ENCODE data around the gene BABAM2. TPM values are rescaled to one million over a fixed set of nuclear protein-coding genes. Genes with fewer than 3 reads are reported as not detected.

BABAM2 gene
- total and polyA plus RNA-seq, 2 of the 4 experiments (the other 2 are of a cell fraction) = 20.9 to 23.1 TPM

- no peaks in the 10 kb centered on the region for H3K79me1 ChIP-seq (ENCODE audit: low read depth in 1 of 2, low read length in 2 of 2)
- no peak overlapping the region for H4K5ac ChIP-seq (ENCODE audit: low read depth, low read length)
- POLR2A ChIA-PET (ENCODE audit: unreplicated experiment) = no interaction called here
- H2BK20ac ChIP-seq (ENCODE audit: low read depth, low read length) = no peak overlapping the region
- no peak for TF ChIP-seq CEBPB (IDR thresholded peaks at IDR 0.05; ENCODE audit: low read depth, low read length)
- TF ChIP-seq RFX5 (IDR thresholded peaks at IDR 0.05; ENCODE audit: low read depth, low read length) = no peak
- TF ChIP-seq FOS (IDR thresholded peaks at IDR 0.05; ENCODE audit: low read depth, low read length) = no peak
- no peak for TF ChIP-seq MAZ (IDR thresholded peaks at IDR 0.05; ENCODE audit: borderline replicate concordance, low read depth, low read length)
- no peak overlapping the region for H3K4me3 ChIP-seq (ENCODE audit: insufficient read depth, low read depth, low read length)
- no peak overlapping the region for H2AK5ac ChIP-seq (ENCODE audit: low read depth, low read length)
- no peak overlapping the region for H2AK9ac ChIP-seq (replicated peaks; ENCODE audit: low read depth, low read length, poor library complexity)
- H3K36me3 ChIP-seq (ENCODE audit: control insufficient read depth, insufficient read depth, low read length) = no peaks in the 10 kb centered on the region
- H3K4me1 ChIP-seq (ENCODE audit: control insufficient read depth, insufficient read depth, low read length) = no peaks in the 10 kb centered on the region
- no peak overlapping the region for H3K56ac ChIP-seq (ENCODE audit: extremely low read depth, insufficient read depth, low read length)
- in situ Hi-C loops (cut with MboI; ENCODE audit: low sequenced_read_pairs) (no loop called here), intact Hi-C loops (cut with micrococcal nuclease) (no loop called here), dilution Hi-C loops (cut with HindIII; ENCODE audit: low sequenced_read_pairs, unreplicated experiment) (no loop called here)
- no peak overlapping the region for H3K4ac ChIP-seq (ENCODE audit: low read depth, low read length)
- H3K27ac ChIP-seq (ENCODE audit: insufficient read depth, low read length) = no peak overlapping the region
- no peak overlapping the region for H2BK120ac ChIP-seq (ENCODE audit: low read depth, low read length)
- H3K9ac ChIP-seq (ENCODE audit: low read depth, low read length) = no peak overlapping the region
- H2BK5ac ChIP-seq (ENCODE audit: low read depth, low read length, poor library complexity, severe bottlenecking) = no peak overlapping the region
- H4K91ac ChIP-seq (ENCODE audit: insufficient read depth, low read depth, low read length) = no peak overlapping the region
- ATAC-seq (ENCODE audit: low read depth) (no peak), DNase-seq (no peak)
- H3K23ac ChIP-seq (ENCODE audit: low read depth, low read length) = no peak overlapping the region
- no peaks in the 10 kb centered on the region for H3K27me3 ChIP-seq (ENCODE audit: control insufficient read depth, insufficient read depth, low read length)
- no peak overlapping the region for H2BK15ac ChIP-seq (ENCODE audit: low read depth, low read length)
- WGBS, 2 experiments (ENCODE audit: extremely low coverage in 2 of 2, insufficient read length in 1 of 2) = no CpG with 5 or more reads among the region's 1 CpG
- no peaks in the 10 kb centered on the region for H3K9me1 ChIP-seq (ENCODE audit: insufficient read depth, low read length)
- no peak overlapping the region for H3K4me2 ChIP-seq (ENCODE audit: low read depth, low read length)
- H3K14ac ChIP-seq (replicated peaks; ENCODE audit: low read depth, low read length) = no peak overlapping the region
- CTCF ChIA-PET = no interaction called here
- H3K9me3 ChIP-seq (ENCODE audit: control insufficient read depth, insufficient read depth, low read length) = no peaks in the 10 kb centered on the region
- H2AFZ ChIP-seq (replicated peaks; ENCODE audit: low read length, poor library complexity) = no peak overlapping the region
- H4K8ac ChIP-seq (ENCODE audit: low read depth in 2 of 2, low read length in 2 of 2) = no peak overlapping the region
- no peaks in the 10 kb centered on the region for H4K20me1 ChIP-seq (ENCODE audit: insufficient read depth, low read length)
- H3K18ac ChIP-seq (ENCODE audit: low read depth, low read length) = no peak overlapping the region
- BruUV-seq (replicated peaks) = no TSS peak
Measured at GRCh38 chr2:28178946-28179345, 288.4 kb downstream of the BABAM2 start.
